Esophagus squamous epithelium (tissue), 4 donors: ENCODE data around the gene ATRN.

Source experiments
- CTCF ChIP-seq, 6 experiments: fragments of 450-650 bp in 4 of 6; fragments of 200-600 bp in 2 of 6; sonication (generic) in 2 of 6; IDR thresholded peaks; one replicate each; pipeline ENCODE4 v1.5.1; 2016 to 2019; ENCODE audit warnings: antibody characterized with exemption in 6 of 6, mild to moderate bottlenecking in 4 of 6, moderate library complexity in 4 of 6
- POLR2A ChIP-seq, 4 donors: fragments of 450-650 bp; IDR thresholded peaks; one replicate each; pipeline ENCODE4 v1.6.1; 2017; ENCODE audit warnings: antibody characterized with exemption in 4 of 4, mild to moderate bottlenecking in 4 of 4, moderate library complexity in 3 of 4

- TF ChIP-seq CTCF (IDR thresholded peaks at IDR 0.05) (no peak), POLR2A (IDR thresholded peaks at IDR 0.05) (no peak)
Observed at GRCh38 chr20:3658716-3659491, 188.1 kb downstream of the ATRN start.
